ENCODE results near the gene MAML3.

The MAML3 gene

DNA sequence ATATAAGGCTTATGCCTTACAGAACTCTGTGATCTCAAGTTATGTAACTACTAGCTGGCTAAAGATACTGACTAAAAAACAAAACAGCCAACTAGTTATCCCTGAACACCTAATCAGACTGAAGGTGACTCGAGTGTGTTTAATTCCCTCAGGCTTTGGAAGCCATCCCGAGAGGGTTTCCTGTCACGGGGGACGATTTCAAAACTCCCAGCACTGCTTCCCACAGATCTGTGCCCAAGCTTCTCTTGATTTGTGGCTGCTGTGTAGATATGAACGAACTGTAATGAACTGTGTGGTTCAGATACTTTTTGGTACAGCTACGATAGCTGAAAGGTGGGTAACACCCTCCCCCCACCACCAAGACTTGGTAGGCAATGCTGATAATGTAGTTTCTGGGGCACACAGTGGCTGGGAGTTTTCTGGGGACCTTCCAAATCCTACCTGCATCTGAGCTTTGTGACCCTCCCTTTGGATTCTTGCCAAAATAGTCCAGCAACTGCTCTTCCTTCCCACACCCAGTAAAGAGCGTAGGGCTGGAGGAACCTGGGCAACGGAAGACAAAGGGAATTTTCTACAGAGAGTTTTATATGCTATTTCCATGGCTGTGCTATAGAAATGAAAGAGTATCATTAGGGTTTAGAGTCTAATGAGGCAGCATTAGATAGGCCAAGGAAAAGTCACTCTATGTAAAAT lies 339.5 kb downstream of the MAML3 start:
- DNase-seq (ENCODE audit: low read depth in 2 of 2) = no peak

DNA sequence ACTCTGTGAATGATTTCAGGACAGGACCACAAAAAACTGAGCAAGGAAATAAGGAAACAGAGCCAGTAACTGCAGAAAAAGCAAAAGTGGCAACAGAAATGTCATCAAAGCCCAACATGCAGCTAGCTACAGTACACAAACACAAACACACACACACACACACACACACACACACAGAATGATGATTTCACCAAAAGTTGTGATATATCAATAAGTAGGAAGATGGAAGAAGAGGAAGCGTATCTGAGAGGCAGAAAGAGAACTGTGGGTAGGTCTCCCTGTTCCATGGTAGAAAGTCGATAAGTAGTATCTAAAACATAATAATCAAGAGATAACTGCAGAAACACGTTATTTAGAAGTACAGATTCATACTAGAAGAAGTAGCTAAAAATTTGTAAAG lies 340.1 kb downstream of the MAML3 start:
- no peak for DNase-seq (ENCODE audit: low read depth in 2 of 2)

DNA sequence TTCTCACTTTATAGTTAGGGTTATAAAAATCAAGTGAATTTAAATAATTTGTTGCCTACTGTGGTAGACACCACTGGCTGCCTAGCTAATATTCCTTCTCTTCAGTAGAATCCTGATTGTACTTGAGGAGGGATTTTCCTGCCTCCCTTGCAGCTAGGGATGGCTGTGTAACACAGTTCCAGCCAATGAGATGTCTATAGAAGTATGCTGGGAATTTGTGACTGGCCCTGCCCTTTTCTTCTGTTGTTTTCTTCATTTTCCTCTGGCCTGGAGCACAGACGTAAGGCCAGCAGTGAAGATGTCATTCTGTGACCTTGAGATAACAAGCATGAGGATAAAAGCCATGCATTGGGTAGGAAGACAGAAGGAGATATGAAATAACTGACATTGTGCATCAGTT lies 343.3 kb downstream of the MAML3 start:
- DNase-seq (ENCODE audit: low read depth in 2 of 2) = no peak

DNA sequence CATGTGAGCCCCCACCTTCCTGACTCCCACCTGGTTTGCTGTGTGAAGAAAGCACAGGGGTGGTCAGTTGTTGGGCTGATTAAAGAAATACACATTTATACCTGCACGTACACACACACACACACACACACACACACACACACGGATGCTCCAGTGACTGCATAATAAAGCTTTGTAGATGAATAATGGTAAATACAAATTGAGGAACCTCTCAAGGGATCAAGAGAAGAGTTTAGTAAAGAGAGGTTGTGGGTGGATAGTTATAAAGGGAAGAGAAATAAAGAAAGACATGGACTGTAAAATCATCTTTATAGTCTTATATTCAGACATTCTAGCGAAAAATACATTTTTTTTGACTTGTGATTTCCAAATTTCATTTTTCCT lies 344.2 kb downstream of the MAML3 start:
- no peak for DNase-seq (ENCODE audit: low read depth in 2 of 2)

DNA sequence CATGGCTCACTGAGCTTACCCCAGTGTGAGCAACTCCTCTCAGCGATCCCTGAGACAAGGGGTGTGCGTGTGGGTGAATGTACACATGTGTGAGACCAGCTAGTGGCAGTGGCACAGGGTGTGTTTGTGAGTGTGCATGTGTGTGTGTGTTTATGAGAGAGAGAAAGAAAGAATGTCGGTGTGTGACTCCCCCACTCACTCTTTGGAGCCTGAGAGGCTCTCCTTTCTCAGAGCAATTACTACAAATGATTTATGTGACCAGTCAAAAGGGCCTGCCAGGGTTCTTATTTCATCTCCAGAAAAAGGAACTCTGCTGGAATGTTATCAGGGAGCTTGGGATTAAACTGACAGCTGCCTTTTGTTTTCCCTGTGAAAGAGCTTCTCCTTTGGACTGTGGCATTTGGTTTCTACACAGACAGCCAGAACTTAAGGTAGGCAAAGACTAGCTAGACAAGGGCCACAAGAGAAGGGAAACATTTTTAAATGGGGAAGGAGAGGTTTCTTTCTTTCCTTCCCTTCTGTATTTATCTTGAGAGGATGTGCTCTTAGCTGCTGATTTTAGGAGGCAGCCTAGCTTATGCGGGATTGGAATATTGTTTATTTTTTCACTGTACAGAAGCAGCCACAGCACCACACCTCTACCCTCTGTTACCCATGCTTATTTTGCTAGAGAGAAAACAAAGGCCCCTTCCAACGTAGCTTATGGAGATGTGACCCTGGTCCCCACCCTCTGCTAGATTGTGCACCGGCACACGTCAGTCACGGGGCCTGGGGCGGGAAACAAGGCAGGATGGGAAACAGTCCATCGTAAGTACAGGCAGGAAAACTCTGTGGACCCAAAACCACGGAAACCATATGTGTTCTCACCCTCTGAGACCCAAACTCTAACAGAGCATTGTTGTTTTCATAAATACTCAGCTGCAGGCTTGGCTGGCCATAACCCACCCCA lies 344.9 kb downstream of the MAML3 start:
- no peak for DNase-seq (ENCODE audit: low read depth in 2 of 2)

DNA sequence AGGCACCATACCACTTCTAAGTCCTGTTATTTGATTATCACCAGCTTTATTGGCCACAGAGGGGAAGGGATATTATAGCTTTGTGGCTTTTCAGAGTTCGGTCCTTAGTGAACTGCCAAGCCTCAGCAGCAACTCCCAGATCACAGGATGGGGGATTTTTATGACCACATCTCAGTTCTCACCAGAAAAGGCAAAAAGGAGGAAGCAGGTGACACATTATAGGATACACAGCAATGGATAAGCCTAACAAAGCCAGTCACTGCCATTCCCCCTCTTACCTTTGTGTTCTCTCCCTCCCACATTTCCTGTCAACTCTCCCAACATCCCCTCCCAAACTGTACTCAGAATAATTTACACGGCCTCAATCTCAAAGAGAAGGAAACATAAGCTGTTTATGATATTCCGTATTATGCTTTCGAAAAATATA lies 345.6 kb downstream of the MAML3 start:
- DNase-seq (ENCODE audit: low read depth in 2 of 2) = no peak

DNA sequence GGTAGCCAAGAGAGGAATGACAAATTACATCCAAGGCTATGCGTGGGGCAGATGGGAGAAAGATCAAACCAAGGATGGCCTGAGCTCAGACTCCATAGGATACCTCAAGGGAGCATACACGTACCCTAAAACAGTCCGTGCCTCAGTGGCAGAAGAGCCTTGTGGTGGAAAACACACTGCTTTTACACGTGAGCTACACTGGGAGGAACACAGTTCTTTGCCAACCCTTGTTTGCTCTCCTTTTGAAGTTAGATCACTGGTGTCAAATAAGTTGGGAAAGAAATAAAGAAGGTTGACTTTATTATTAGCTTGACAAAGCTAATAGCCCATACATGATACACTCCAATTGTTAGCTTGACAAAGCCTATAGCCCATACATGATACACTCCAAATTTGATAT lies 346.5 kb downstream of the MAML3 start:
- DNase-seq (ENCODE audit: low read depth in 2 of 2) = no peak

DNA sequence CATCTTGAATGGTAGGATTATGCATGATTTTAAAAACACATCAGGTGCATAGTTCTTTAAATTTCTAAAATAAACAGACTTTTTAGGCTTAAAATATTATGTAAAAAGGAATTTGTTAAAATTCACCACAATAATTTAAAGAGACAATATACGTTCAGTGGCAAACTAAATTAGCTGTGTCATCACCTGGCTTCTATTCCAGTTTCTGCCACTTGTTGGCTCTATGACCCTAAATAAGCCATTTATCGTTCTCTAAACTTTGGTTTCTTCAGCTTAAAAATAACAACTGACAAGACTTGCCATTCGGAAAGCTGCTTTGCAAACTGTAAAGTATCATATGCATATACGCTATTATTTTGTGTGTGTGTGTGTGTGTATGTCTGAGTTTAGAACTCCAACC lies 347.1 kb downstream of the MAML3 start:
- no peak for DNase-seq (ENCODE audit: low read depth in 2 of 2)

DNA sequence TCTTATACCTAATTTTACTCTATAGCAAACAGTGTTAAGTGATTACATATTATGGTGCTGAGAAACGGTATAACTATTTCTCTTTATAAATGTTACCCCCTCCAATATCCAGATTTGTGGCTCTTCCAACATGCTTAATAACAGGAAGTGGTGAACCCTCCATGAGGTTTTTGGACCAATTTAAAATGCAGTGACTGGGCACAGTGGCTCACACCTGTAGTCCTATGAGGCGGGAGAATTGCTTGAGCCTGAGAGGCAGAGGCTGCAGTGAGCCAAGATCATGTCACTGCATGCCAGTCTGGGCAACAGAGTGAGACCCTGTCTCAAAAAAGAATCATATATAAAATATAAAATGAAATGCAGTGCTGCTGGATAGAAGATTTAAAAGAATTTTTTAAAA lies 351.1 kb downstream of the MAML3 start:
- no peak for DNase-seq (ENCODE audit: low read depth in 2 of 2)

DNA sequence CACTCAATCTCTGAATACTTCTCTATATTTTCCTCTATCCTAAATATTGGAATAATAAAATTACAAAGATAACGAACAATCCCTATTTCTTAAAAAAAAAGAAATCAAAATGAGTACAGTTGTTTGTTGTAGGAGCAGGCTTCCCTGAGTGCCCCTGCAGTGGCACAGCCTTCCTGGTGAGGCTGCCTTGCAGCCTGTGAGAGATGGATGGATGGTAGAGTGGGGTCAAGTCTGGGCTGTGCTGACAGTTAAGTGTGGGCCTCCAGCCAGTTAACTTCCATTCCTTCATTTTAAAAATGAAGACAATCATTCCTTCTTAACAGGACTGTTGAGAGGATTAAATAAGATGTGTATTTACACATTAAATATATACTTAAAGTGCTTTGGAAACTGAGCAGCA lies 351.5 kb downstream of the MAML3 start:
- DNase-seq (ENCODE audit: low read depth in 2 of 2) = no peak

DNA sequence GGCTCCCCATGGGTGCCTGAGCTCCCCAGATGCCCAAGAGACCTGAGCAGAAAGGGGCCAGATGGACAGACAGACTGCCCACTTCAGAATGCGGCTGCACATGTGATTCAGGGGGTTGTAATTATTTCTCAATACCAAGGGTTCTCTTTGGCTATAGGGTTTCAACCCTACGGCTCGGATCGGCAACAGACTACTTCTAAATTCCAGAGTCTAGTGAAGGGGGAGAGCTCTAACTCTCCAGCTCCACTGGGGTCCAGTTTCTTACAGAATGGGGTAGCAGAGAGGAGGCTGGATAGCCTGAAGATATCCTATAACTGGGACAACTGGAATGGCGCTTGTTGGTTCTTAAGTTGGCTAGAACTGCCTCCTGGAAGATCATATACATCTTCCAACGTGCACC lies 352.1 kb downstream of the MAML3 start:
- DNase-seq (ENCODE audit: low read depth in 2 of 2) = no peak

DNA sequence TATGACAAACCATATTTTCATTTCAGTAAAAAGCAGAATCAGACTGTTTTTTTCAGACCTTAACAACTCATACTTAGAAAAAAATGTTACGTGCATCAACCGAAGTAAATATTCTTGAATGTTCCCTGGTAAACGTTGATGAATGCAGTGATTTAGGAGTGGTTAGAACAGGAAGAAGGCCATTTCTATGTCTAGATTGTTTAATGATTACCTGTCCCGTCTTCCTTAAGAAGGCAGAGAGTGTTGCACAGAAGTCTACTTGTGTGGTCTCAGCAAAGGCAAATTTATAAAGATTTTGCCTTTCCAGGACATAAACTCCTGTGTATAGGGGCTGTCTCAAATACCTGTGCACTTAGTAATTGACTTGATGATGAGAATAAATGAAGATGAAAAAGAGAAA lies 353.9 kb downstream of the MAML3 start:
- no peak for DNase-seq (ENCODE audit: low read depth in 2 of 2)

DNA sequence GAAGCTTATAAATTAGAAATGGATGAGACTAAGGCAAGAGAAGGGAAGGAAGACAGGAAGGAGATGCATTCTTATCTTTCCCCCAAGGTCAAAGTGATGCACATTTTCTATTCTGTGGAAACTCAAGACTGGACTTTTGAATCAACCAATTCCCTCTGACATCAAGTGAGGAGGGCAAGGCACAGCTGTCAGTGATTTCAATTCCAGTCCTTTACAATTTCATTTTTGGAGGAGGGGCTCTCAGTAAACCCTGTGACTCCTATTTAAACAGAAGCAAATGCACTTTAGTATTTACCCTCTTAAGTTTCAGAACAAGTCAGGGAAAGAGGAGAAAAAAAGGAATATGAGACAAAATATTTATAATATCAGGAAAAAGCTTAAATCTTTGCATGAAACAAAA lies 354.4 kb downstream of the MAML3 start:
- DNase-seq (ENCODE audit: low read depth in 2 of 2) = no peak

DNA sequence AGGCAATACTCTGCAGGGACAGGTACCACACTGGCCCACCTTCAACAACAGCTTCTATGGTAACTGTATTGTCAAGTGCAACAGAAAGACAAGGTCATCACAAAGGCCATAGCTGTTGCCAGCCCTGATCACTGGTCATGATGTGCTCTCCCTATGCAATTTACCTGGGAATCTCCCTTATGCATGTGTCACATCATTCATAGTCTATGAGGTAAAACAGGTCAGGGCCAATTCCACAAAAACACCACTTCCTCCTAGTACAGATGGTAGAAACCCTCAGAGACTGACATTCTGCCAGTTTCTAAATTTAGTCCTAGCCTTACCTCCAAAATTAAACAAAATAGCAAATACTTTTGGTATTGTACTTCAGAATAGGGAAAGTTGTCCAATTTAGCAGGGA lies 355.5 kb downstream of the MAML3 start:
- no peak for DNase-seq (ENCODE audit: low read depth in 2 of 2)

DNA sequence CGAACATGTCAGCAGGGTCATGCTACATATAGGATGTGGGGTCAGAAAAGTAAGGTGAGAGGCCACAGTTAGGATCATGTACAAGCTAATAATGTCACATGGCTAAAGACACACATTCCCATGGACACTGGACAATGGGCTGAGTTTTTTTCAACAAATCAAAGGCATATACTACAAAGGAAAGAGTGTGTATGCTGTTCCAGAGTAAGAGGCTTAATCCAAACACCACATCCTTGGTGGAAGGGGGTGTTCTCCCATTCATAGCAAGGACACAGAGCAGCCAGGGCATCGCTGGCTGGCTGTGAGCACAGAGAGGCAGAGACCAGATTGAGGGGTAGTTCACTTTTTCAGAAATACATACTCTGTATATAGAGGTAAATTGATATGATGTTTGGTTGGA lies 356.7 kb downstream of the MAML3 start:
- no peak for DNase-seq (ENCODE audit: low read depth in 2 of 2)

DNA sequence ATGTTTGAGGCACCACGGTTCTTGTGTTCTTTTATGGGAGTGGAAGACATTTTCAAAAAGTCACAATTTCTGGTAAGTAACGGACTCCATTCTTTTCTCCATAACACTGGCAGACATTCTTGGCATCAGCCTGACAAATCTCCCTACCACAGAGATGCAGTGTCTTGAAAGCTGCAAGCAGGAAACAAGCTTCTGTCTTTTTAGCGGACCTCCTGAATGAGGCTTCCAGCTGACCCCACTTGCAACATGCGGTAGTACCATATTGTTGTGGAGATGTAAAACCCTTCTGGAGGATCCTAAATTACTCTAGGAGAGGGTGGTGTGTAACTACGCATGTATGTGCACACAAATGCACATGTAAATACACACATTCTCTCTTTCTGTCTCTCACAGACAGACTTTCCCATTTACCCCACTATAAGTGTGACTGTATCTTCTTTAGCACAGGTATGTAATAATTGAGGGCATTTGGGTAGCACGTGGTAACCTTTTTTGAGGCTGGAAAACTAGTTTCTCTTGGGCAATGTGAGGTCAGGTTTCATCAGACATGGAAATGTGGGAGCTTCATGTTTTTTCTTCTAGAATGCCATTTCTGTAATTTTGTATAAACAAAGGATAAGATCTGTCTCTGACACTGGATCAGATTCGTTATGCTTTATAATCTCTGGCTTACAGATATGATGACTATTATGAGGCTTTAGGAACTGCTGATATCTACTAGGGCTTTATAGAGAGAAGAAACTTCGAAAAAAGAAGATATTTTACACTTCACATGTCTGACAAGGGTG lies 358.3 kb downstream of the MAML3 start:
- DNase-seq (ENCODE audit: low read depth in 2 of 2) = no peak

DNA sequence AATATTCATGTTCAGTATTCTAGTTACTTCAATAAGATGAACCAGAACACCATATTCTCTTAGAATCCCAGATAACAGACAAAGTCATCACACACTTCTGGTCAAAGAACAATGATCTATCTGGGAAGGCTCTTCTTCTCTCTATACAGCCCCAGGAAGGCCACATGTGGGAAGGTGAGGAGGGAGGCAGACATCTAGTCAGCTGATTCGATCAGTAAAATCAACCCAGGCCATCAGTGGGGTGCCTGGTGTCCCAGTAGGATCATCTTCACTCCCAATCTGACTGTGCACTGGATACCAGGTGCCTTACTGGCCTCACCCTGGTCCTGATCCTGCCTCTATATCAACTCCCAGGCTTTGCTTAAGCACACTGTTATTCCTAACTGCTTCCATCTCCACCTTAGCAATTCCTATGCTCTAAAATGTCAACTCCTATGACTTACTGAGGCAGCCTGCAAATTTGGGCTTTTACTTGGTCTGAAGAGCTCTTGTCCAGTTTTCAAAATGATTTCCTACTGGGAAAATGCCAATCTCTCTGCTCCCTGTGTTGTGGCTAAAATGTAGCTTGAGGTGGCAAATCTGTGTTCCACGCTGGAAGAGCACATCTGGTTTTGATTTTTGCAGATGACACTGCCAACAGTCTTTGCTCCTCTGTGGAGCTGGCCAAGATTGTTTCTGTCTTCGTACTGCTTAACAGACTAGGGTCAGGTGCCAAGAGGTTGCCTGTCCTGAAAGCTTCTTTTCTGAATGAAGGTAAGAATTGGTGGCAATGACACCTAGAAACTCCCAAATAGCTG lies 359.6 kb downstream of the MAML3 start:
- no peak for DNase-seq (ENCODE audit: low read depth in 2 of 2)

DNA sequence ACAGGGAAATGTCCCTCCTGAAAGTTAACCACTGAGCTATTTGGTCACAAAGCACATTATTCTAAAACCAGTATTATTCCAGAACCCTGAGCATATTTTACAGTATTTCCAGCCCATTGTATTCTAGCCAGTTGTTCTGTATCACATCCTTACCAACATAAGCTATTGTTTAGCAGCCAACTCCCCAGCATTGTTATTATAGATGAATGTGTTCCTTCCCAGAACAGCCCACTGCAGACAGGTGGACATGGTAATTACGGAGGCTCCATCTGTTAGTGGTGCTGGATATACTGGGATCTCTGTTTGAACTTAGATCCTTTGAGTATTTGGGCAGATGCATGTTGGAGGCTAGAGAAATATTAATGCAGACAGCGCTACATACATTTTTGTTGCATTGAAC lies 362.3 kb downstream of the MAML3 start:
- DNase-seq (ENCODE audit: low read depth in 2 of 2) = no peak

DNA sequence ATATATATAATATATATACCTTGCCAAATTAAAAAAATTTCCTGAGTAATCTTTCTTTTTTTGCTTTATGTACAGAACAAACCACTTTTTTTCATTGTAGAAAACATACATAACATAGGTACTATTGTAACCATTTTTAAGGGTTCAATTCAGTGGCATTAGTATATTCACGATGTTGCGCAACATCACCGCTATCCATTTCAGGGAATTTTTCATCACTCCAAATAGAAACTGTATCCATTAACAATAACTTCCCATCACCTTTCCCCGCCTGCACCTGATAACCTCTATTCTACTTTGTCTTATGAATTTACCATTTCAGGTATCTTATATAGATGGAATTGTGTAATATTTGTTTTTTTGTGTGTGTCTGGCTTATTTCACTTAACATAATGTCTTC lies 363.7 kb downstream of the MAML3 start:
- DNase-seq (ENCODE audit: low read depth in 2 of 2) = no peak

DNA sequence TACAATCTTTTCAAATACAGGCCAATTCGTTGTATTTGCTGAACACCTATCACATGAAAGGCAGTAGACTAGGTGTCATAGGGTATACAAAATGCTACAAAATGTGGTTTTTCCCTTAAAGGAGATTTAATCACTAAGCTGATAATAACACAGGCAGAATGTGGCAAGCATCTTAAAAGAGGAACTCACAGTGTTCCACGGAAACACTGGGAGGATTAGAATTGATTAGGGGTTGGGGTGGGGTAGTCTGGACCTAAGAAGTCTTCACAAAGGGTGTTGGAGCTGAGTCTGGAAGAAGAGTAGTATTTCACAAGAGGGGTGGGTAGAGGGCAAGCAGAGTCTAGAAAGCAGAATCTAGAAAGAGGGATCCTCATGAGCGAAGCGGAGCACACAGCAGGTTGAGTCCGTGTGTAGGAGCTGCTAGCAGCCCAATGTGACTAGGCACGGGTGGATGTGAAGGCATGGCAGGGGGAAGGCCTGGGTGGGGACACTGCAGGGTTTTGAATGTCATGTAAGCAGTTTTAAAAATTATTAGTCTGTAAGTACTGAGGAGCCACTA lies 364.8 kb downstream of the MAML3 start:
- DNase-seq (ENCODE audit: low read depth in 2 of 2) = no peak

All from stimulated activated CD4-positive, alpha-beta T cell treated with anti-CD3 and anti-CD28 coated beads, Interleukin-1b, Interleukin-23, amount 100 ng/mL, for 1 hour (primary cell).